ENCODE measurements around the gene BMPR1B. TPM values are rescaled to one million over a fixed set of nuclear protein-coding genes. Genes with fewer than 3 reads are reported as not detected.

Gene BMPR1B
- total RNA-seq, 1 experiment from 2014 or later: 7.1 TPM

DNA sequence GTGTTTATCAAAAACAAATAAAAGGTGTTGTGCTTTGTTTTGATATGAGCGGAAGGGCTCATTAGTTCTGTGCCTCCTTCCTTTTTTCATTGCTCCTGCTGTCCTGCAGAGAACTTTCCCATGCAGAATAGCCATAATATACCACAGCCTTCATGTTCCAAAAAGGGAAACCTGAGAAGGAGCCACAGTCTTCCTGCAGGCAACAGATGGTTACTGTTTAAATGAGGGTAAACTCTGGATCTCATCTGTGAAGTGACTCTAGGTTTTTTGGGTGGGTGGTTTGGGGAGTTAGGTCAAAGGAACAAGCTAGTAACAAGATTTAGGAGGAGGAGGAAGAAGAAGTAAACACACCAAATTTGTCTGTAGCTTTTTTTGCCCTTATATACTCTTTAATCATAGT is 131.8 kb downstream of the BMPR1B start:
- Histone ChIP-seq H3K9me3 (ENCODE audit: low read length) (no peaks in the 10 kb centered on the region), H3F3A (ENCODE audit: low read length, unreplicated experiment) (no peaks in the 10 kb centered on the region), H3K9ac (ENCODE audit: low read length) (no peak overlapping the region), H2AFZ (ENCODE audit: low read length) (no peak overlapping the region), H4K20me1 (ENCODE audit: low read length) (no peaks in the 10 kb centered on the region), H3K4me2 (ENCODE audit: low read length) (no peak overlapping the region), H3K79me2 (ENCODE audit: low read length) (no peaks in the 10 kb centered on the region), H3K27me3 (ENCODE audit: low read length) (no peaks in the 10 kb centered on the region), H3K9me2 (replicated peaks; ENCODE audit: low read length) (no peaks in the 10 kb centered on the region), H3K4me3 (ENCODE audit: low read length) (no peak overlapping the region), H3K36me3 (ENCODE audit: low read depth, low read length) (no peaks in the 10 kb centered on the region), H3K27ac (ENCODE audit: low read length) (no peak overlapping the region), H3K4me1 (ENCODE audit: insufficient read depth, low read length) (no peaks in the 10 kb centered on the region)
- intact Hi-C loops (cut with micrococcal nuclease): no loop called here
- DNase-seq: no peak
- no peak for ATAC-seq
- ChIA-PET CTCF (no interaction called here), POLR2A (ENCODE audit: unreplicated experiment) (no interaction called here)
- TF ChIP-seq EZH2phosphoT487 (IDR thresholded peaks at IDR 0.05; ENCODE audit: borderline replicate concordance, low read length): no peak
- TF ChIP-seq EZH2 (IDR thresholded peaks at IDR 0.05; ENCODE audit: low read length, unreplicated experiment): no peak
- TF ChIP-seq, protein P1, sequence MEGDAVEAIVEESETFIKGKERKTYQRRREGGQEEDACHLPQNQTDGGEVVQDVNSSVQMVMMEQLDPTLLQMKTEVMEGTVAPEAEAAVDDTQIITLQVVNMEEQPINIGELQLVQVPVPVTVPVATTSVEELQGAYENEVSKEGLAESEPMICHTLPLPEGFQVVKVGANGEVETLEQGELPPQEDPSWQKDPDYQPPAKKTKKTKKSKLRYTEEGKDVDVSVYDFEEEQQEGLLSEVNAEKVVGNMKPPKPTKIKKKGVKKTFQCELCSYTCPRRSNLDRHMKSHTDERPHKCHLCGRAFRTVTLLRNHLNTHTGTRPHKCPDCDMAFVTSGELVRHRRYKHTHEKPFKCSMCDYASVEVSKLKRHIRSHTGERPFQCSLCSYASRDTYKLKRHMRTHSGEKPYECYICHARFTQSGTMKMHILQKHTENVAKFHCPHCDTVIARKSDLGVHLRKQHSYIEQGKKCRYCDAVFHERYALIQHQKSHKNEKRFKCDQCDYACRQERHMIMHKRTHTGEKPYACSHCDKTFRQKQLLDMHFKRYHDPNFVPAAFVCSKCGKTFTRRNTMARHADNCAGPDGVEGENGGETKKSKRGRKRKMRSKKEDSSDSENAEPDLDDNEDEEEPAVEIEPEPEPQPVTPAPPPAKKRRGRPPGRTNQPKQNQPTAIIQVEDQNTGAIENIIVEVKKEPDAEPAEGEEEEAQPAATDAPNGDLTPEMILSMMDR (conservative IDR thresholded peaks at IDR 0.05; ENCODE audit: low read depth, low read length): no peak
- no TSS peak for BruUV-seq (replicated peaks)

DNA sequence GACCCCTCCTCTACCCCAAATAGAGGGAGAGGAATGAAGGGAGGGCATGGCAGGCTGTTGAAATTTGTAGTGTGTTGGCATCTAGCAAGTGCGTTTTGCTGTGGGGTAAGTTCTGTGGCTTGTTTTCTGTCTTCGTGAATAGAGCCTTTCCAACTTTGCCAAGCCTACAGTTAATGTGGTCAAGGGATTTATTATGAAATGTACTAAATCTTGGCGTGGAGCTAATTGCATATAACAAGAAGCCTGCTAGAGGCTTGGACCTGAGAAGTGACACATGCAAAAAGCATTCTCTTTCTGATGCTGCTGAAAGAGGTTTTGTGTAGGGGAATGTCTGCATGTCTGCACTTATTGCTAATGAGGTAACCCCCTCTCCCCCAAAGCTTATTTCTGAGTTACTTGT is 132.2 kb downstream of the BMPR1B start:
- intact Hi-C loops (cut with micrococcal nuclease): no loop called here
- Histone ChIP-seq H3K4me1 (ENCODE audit: insufficient read depth, low read length) (no peaks in the 10 kb centered on the region), H3K9me3 (ENCODE audit: low read length) (no peaks in the 10 kb centered on the region), H3K79me2 (ENCODE audit: low read length) (no peaks in the 10 kb centered on the region), H3K4me2 (ENCODE audit: low read length) (no peak overlapping the region), H4K20me1 (ENCODE audit: low read length) (no peaks in the 10 kb centered on the region), H3F3A (ENCODE audit: low read length, unreplicated experiment) (no peaks in the 10 kb centered on the region), H2AFZ (ENCODE audit: low read length) (no peak overlapping the region), H3K36me3 (ENCODE audit: low read depth, low read length) (no peaks in the 10 kb centered on the region), H3K27me3 (ENCODE audit: low read length) (no peaks in the 10 kb centered on the region), H3K27ac (ENCODE audit: low read length) (no peak overlapping the region), H3K9me2 (replicated peaks; ENCODE audit: low read length) (no peaks in the 10 kb centered on the region), H3K9ac (ENCODE audit: low read length) (no peak overlapping the region), H3K4me3 (ENCODE audit: low read length) (no peak overlapping the region)
- BruUV-seq (replicated peaks): no TSS peak
- no peak for ATAC-seq
- CTCF ChIA-PET: no interaction called here
- TF ChIP-seq, protein P1 (conservative IDR thresholded peaks at IDR 0.05; ENCODE audit: low read depth, low read length): no peak
- TF ChIP-seq EZH2 (IDR thresholded peaks at IDR 0.05; ENCODE audit: low read length, unreplicated experiment): no peak
- TF ChIP-seq EZH2phosphoT487 (IDR thresholded peaks at IDR 0.05; ENCODE audit: borderline replicate concordance, low read length): no peak
- POLR2A ChIA-PET (ENCODE audit: unreplicated experiment): no interaction called here
- no peak for DNase-seq

DNA sequence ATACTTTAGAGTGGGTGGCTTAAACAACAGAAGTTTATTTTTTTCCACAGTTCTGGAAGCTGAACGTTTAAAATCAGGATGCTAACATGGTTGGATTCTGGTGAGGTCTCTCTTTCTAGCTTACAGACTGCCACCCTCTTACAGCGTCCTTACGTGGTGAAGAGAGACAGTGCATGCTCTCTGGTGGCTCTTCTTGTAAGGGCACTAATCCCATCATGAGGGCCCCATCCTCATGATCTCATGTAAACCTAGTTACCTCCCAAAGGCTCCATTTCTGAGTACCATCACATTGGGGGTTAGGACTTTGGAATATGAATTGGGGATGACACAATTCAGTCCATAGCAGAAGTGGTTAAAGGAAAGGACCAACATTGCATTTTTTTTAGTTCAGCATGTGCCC is 132.8 kb downstream of the BMPR1B start:
- no peaks in the 10 kb centered on the region for H4K20me1 ChIP-seq (ENCODE audit: low read length)
- H3K4me3 ChIP-seq (ENCODE audit: low read length): no peak overlapping the region
- H3K36me3 ChIP-seq (ENCODE audit: low read depth, low read length): no peaks in the 10 kb centered on the region
- H3F3A ChIP-seq (ENCODE audit: low read length, unreplicated experiment): no peaks in the 10 kb centered on the region
- H3K79me2 ChIP-seq (ENCODE audit: low read length): no peaks in the 10 kb centered on the region
- no peak overlapping the region for H3K9ac ChIP-seq (ENCODE audit: low read length)
- TF ChIP-seq EZH2phosphoT487 (IDR thresholded peaks at IDR 0.05; ENCODE audit: borderline replicate concordance, low read length) (no peak), EZH2 (IDR thresholded peaks at IDR 0.05; ENCODE audit: low read length, unreplicated experiment) (no peak)
- TF ChIP-seq, protein P1 (conservative IDR thresholded peaks at IDR 0.05; ENCODE audit: low read depth, low read length): no peak
- no TSS peak for BruUV-seq (replicated peaks)
- H3K4me1 ChIP-seq (ENCODE audit: insufficient read depth, low read length): no peaks in the 10 kb centered on the region
- intact Hi-C loops (cut with micrococcal nuclease): no loop called here
- no peak overlapping the region for H3K4me2 ChIP-seq (ENCODE audit: low read length)
- no peak for DNase-seq
- H3K27ac ChIP-seq (ENCODE audit: low read length): no peak overlapping the region
- no peaks in the 10 kb centered on the region for H3K9me3 ChIP-seq (ENCODE audit: low read length)
- ATAC-seq: no peak
- ChIA-PET CTCF (no interaction called here), POLR2A (ENCODE audit: unreplicated experiment) (no interaction called here)
- no peaks in the 10 kb centered on the region for H3K27me3 ChIP-seq (ENCODE audit: low read length)
- H2AFZ ChIP-seq (ENCODE audit: low read length): no peak overlapping the region
- H3K9me2 ChIP-seq (replicated peaks; ENCODE audit: low read length): no peaks in the 10 kb centered on the region

Data from PC-3 (cell line).